T-helper 1 cell treated with Interleukin-12 subunit alpha and Interleukin-12 subunit beta and Interleukin-4 antibody, amounts not matched to agents 30 μg/mL and 1 μg/mL, for 36 hours (primary cell): ENCODE measurements around the gene HBG1.

ENCODE experiments used
- H3K27ac Mint-ChIP-seq: one replicate; pipeline ENCODE4 v1.8.0; 2021; ENCODE audit warnings: mild to moderate bottlenecking, mixed read lengths
- H3K27me3 Mint-ChIP-seq: one replicate; pipeline ENCODE4 v1.8.0; 2021; ENCODE audit warnings: low read depth, mixed read lengths
- H3K36me3 Mint-ChIP-seq: one replicate; pipeline ENCODE4 v1.8.0; 2021; ENCODE audit warnings: low read depth, mixed read lengths
- H3K4me1 Mint-ChIP-seq: one replicate; pipeline ENCODE4 v1.8.0; 2021; ENCODE audit warnings: low read depth, mixed read lengths
- H3K4me3 Mint-ChIP-seq: one replicate; pipeline ENCODE4 v1.8.0; 2021; ENCODE audit warnings: mild to moderate bottlenecking, moderate library complexity, mixed read lengths
- H3K9me3 Mint-ChIP-seq: one replicate; pipeline ENCODE4 v1.8.0; 2021; ENCODE audit warnings: mixed read lengths

HBG1 gene

DNA sequence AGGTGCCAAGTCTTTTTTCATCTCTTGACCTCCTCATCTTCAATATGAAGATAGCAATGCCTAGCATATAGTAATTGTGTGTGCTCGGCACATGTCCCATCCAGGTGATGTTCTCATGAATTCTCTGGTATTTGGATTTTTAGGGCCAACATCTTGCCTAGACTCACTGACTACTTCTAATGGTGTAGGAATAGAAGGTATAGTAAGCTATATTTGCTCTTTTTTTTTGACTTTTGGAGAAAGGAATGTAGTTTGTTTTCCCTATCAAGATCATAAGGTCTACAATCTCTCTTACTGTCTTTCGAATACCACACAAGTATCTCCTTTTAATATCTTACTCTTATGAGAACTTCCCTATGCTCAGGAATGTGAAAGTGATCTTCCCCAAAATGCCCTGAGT lies 18.5 kb downstream of the HBG1 start:
- Mint-ChIP-seq H3K27ac (no peak overlapping the region), H3K4me3 (no peak overlapping the region), H3K27me3 (peaks cover 4% of the 10 kb centered on the region), H3K36me3 (no peaks in the 10 kb centered on the region), H3K9me3 (no peaks in the 10 kb centered on the region), H3K4me1 (peaks cover 5% of the 10 kb centered on the region)

DNA sequence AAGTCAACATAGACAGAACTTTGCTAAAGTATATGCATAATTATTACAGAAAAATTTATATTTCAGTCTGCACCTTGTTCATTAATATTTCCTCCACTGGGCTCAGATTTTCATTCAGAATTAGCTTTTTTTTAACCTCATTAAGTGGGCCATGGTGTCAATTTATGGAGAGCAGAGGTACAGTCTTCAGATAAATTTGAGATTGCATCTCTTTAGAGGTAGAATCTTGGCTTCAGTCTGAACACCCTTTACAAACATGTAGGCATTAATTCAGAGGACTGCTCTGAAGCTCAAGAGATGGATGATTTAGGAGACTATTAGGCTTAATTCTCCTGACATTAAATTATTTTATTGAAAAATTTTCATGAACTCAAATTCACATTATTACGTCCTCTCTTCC lies 19.4 kb downstream of the HBG1 start:
- no peak overlapping the region for H3K4me3 Mint-ChIP-seq
- H3K9me3 Mint-ChIP-seq = no peaks in the 10 kb centered on the region
- peaks cover 5% of the 10 kb centered on the region for H3K4me1 Mint-ChIP-seq
- no peak overlapping the region for H3K27ac Mint-ChIP-seq
- H3K27me3 Mint-ChIP-seq = peaks cover 4% of the 10 kb centered on the region
- H3K36me3 Mint-ChIP-seq = no peaks in the 10 kb centered on the region

DNA sequence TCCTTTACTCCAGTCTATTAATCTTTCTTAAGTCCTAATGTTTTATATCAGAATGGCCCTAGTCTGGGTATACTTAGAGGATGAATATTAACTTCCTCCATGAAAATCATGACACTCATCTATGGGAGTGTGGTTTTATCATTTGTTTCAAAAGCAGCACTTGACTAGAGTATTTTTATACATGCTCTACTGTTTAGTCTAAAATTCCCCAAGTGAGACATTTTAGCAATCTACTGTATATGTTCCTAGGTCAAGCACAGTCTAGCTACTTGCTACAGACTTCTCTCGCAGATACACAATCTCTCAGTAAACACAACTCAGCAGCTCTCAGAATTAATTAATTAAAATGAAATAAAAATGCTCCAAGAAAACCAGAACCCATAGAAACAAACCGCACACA lies 19.9 kb downstream of the HBG1 start:
- H3K9me3 Mint-ChIP-seq = no peaks in the 10 kb centered on the region
- H3K27me3 Mint-ChIP-seq = peaks cover 4% of the 10 kb centered on the region
- no peaks in the 10 kb centered on the region for H3K36me3 Mint-ChIP-seq
- H3K4me1 Mint-ChIP-seq = peaks cover 5% of the 10 kb centered on the region
- H3K27ac Mint-ChIP-seq = no peak overlapping the region
- no peak overlapping the region for H3K4me3 Mint-ChIP-seq

DNA sequence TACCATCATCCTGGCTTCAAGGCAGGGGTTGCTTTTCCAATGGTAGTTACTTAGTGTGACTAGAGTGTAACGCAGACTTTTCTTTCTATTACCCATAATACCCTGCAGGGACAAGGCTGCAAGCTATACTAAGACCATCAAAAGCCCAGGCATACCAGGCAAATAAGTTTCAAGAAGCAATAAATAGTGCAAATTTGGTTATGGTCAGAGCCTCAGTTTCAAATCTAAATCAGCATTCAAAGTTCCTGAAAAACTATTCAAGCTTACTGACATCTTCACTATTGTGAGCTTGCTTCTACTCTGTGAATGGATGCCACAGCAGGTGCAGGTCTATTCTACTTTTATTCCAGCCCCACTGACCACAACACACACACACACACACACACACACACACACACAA lies 20.3 kb downstream of the HBG1 start:
- Mint-ChIP-seq H3K4me3 (no peak overlapping the region), H3K36me3 (no peaks in the 10 kb centered on the region), H3K27ac (no peak overlapping the region), H3K27me3 (peaks cover 3% of the 10 kb centered on the region), H3K9me3 (no peaks in the 10 kb centered on the region), H3K4me1 (peaks cover 2% of the 10 kb centered on the region)

DNA sequence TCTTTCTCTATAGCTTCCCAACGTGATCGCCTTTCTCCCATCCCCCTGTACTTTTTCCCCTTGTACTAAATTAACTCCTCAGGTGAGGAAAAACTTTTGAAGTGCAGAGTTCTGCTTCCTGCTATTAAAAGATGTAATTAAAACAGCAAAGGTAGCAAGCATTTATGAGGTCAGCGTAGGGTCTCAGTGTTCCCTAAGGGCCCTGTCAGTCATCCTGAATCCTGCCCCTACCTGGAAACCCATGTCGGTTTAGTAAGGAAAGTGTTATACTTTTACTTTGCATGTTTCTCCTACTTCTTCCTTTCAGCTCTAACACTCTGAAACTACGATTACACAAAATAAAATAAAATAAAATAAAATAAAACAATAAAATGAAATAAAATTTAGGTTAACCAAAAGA lies 21.5 kb downstream of the HBG1 start:
- Mint-ChIP-seq H3K27me3 (no peaks in the 10 kb centered on the region), H3K4me3 (no peak overlapping the region), H3K36me3 (no peaks in the 10 kb centered on the region), H3K4me1 (no peaks in the 10 kb centered on the region), H3K27ac (no peak overlapping the region), H3K9me3 (no peaks in the 10 kb centered on the region)

DNA sequence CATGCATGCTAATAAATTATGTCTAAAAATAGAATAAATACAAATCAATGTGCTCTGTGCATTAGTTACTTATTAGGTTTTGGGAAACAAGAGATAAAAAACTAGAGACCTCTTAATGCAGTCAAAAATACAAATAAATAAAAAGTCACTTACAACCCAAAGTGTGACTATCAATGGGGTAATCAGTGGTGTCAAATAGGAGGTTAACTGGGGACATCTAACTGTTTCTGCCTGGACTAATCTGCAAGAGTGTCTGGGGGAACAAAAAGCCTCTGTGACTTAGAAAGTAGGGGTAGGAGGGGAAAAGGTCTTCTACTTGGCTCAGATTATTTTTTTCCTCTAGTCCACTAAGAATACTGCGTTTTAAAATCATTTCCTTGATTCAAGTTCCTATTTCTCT lies 22.0 kb downstream of the HBG1 start:
- Mint-ChIP-seq H3K27me3 (no peaks in the 10 kb centered on the region), H3K27ac (no peak overlapping the region), H3K4me3 (no peak overlapping the region), H3K36me3 (no peaks in the 10 kb centered on the region), H3K9me3 (no peaks in the 10 kb centered on the region), H3K4me1 (no peaks in the 10 kb centered on the region)

DNA sequence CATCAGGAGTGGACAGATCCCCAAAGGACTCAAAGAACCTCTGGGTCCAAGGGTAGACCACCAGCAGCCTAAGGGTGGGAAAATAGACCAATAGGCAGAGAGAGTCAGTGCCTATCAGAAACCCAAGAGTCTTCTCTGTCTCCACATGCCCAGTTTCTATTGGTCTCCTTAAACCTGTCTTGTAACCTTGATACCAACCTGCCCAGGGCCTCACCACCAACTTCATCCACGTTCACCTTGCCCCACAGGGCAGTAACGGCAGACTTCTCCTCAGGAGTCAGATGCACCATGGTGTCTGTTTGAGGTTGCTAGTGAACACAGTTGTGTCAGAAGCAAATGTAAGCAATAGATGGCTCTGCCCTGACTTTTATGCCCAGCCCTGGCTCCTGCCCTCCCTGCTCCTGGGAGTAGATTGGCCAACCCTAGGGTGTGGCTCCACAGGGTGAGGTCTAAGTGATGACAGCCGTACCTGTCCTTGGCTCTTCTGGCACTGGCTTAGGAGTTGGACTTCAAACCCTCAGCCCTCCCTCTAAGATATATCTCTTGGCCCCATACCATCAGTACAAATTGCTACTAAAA lies 22.8 kb downstream of the HBG1 start, which contains the start of gene HBB:
HBB (minus strand) TSS at position 340 of the 579 bp plus-strand sequence; CDS start at position 290, 50 bp downstream.
- Mint-ChIP-seq H3K27ac (no peak within 1 kb of the TSS), H3K36me3 (no peaks in the 10 kb centered on the region), H3K9me3 (no peaks in the 10 kb centered on the region), H3K4me3 (no peak within 1 kb of the TSS), H3K4me1 (no peaks in the 10 kb centered on the region), H3K27me3 (no peaks in the 10 kb centered on the region)

DNA sequence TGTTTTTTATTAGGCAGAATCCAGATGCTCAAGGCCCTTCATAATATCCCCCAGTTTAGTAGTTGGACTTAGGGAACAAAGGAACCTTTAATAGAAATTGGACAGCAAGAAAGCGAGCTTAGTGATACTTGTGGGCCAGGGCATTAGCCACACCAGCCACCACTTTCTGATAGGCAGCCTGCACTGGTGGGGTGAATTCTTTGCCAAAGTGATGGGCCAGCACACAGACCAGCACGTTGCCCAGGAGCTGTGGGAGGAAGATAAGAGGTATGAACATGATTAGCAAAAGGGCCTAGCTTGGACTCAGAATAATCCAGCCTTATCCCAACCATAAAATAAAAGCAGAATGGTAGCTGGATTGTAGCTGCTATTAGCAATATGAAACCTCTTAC lies 24.2 kb downstream of the HBG1 start:
- no peaks in the 10 kb centered on the region for H3K27me3 Mint-ChIP-seq
- H3K9me3 Mint-ChIP-seq = no peaks in the 10 kb centered on the region
- no peaks in the 10 kb centered on the region for H3K4me1 Mint-ChIP-seq
- H3K36me3 Mint-ChIP-seq = no peaks in the 10 kb centered on the region
- H3K4me3 Mint-ChIP-seq = no peak overlapping the region
- no peak overlapping the region for H3K27ac Mint-ChIP-seq

DNA sequence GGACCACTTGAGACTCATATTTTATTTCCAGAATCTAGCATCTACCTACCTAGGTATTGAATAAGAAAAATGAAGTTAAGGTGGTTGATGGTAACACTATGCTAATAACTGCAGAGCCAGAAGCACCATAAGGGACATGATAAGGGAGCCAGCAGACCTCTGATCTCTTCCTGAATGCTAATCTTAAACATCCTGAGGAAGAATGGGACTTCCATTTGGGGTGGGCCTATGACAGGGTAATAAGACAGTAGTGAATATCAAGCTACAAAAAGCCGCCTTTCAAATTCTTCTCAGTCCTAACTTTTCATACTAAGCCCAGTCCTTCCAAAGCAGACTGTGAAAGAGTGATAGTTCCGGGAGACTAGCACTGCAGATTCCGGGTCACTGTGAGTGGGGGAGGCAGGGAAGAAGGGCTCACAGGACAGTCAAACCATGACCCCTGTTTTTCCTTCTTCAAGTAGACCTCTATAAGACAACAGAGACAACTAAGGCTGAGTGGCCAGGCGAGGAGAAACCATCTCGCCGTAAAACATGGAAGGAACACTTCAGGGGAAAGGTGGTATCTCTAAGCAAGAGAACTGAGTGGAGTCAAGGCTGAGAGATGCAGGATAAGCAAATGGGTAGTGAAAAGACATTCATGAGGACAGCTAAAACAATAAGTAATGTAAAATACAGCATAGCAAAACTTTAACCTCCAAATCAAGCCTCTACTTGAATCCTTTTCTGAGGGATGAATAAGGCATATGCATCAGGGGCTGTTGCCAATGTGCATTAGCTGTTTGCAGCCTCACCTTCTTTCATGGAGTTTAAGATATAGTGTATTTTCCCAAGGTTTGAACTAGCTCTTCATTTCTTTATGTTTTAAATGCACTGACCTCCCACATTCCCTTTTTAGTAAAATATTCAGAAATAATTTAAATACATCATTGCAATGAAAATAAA lies 24.8 kb downstream of the HBG1 start:
- no peaks in the 10 kb centered on the region for H3K9me3 Mint-ChIP-seq
- no peaks in the 10 kb centered on the region for H3K27me3 Mint-ChIP-seq
- H3K4me1 Mint-ChIP-seq = no peaks in the 10 kb centered on the region
- H3K36me3 Mint-ChIP-seq = no peaks in the 10 kb centered on the region
- no peak overlapping the region for H3K4me3 Mint-ChIP-seq
- H3K27ac Mint-ChIP-seq = no peak overlapping the region

DNA sequence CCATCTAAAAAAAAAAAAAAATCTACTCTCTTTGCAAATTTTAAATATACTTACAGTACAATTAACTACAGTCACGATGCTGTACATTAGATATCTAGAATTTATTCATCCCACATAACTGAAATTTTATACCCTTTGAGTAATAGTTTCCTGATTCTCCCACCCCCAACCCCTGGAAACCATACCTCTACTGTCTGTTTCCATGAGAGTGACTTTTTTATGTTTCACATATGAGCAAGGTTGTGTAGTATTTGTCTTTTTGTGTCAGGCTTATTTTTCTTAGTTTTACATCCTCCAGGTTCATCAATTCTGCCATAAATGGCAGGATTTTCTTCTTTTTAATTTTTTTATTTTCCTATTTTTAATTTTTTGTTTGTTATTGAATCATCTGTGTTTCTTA lies 26.0 kb downstream of the HBG1 start:
- no peaks in the 10 kb centered on the region for H3K36me3 Mint-ChIP-seq
- no peak overlapping the region for H3K4me3 Mint-ChIP-seq
- no peaks in the 10 kb centered on the region for H3K27me3 Mint-ChIP-seq
- H3K4me1 Mint-ChIP-seq = no peaks in the 10 kb centered on the region
- no peak overlapping the region for H3K27ac Mint-ChIP-seq
- H3K9me3 Mint-ChIP-seq = peaks cover 5% of the 10 kb centered on the region

DNA sequence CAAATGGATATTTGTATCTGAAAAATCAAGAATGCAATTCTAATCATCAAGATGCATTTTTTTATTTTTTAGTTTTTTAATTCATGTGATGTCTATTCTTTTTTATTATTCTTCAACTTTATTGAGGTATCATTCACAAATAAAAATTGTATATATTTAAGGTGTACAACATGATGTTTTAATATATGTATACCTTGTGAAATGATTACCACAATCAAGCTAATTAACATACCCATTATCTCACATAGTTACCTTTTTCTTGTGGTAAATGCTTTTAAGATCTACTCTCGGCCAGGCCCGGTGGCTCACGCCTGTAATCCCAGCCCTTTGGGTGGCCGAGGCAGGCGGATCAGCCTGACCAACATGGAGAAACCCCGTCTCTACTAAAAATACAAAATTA lies 26.5 kb downstream of the HBG1 start:
- Mint-ChIP-seq H3K27me3 (no peaks in the 10 kb centered on the region), H3K9me3 (peaks cover 5% of the 10 kb centered on the region), H3K27ac (no peak overlapping the region), H3K4me1 (no peaks in the 10 kb centered on the region), H3K36me3 (no peaks in the 10 kb centered on the region), H3K4me3 (no peak overlapping the region)

DNA sequence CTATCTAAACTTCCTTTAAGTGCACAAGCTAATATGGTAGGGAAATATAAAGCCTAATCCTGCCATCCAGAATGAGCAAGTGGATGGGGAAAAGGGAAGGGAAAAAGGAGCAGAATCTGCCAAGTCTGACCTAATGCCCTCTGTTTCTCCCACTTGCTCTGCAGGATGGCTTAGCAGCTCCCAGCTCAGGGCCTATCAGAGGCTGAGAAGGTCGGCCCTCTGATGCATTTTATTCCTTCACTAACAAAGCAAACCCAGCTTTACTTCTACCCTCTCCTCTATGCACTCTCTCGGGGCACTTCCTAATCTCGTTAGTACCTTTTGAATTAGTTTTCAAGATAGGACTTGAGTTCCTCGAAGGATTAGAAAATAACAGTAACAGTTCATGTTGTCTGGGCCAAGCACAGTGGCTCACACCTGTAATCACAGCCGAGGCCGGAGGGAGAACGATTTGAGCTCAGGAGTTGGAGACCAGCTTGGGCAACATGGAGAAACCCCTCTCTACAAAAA lies 39.2 kb downstream of the HBG1 start:
- Mint-ChIP-seq H3K27me3 (no peaks in the 10 kb centered on the region), H3K27ac (no peak overlapping the region), H3K4me3 (no peak overlapping the region), H3K9me3 (no peaks in the 10 kb centered on the region), H3K4me1 (no peaks in the 10 kb centered on the region), H3K36me3 (no peaks in the 10 kb centered on the region)

DNA sequence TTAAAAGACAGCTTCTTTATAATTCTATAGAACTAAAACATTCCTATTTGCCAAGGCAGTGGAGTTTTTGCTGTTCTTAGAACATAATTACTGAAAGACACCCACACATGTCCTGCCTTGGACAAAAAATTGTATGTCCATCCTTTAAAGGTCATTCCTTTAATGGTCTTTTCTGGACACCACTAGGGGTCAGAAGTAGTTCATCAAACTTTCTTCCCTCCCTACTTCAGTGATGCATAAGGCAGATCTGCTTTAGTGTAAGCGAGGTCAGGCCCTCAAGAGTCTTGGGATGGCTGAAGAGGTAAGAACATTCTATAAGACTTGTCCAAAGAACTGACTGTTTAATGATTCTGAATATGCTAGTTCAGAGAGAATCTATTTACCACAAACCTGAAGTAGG lies 44.9 kb downstream of the HBG1 start:
- Mint-ChIP-seq H3K36me3 (no peaks in the 10 kb centered on the region), H3K9me3 (no peaks in the 10 kb centered on the region), H3K4me1 (no peaks in the 10 kb centered on the region), H3K4me3 (no peak overlapping the region), H3K27ac (no peak overlapping the region), H3K27me3 (no peaks in the 10 kb centered on the region)

DNA sequence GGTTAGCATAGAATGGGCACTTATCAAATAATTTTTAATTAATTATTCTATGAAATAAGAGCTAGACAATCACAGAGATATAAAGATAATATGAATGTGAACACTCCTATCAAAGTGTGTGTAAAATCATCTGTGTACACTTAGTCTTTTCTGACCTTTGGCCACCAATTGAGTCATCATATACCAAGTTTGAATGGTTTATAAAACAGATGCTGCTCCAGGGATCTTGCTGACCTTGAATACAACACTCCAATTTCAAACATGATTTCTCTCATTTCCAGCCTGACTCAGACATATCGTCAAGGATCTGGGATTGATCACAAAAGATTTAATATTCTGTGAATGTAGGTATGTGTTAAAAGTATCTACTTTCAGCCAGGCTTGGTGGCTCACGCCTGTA lies 46.3 kb downstream of the HBG1 start:
- H3K4me3 Mint-ChIP-seq = no peak overlapping the region
- H3K27ac Mint-ChIP-seq = no peak overlapping the region
- H3K36me3 Mint-ChIP-seq = no peaks in the 10 kb centered on the region
- no peaks in the 10 kb centered on the region for H3K9me3 Mint-ChIP-seq
- H3K4me1 Mint-ChIP-seq = no peaks in the 10 kb centered on the region
- H3K27me3 Mint-ChIP-seq = no peaks in the 10 kb centered on the region

DNA sequence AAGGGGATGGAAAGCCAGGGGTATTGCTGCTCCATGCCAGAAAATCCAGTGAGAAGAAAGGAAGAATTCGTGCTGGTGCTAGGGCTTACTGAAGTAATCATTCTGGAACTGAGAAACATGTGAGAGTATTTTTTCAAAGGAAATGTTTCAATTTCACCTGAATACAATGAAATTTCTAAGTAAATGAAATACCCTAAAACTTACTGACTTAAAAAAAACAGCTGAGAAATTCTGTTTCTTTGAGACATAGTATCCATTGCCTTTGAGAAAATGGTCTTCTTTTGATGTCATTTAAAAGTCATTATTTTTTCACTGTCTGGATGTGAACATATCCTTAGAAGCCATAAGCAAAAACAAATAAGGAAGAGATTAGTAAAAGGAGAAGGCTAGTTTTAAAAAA lies 49.1 kb downstream of the HBG1 start, which contains the start of gene OR51V1:
OR51V1 (minus strand) TSS at position 101 of the 400 bp plus-strand sequence; CDS start at position 101, 0 bp downstream.
- H3K27me3 Mint-ChIP-seq = no peaks in the 10 kb centered on the region
- no peaks in the 10 kb centered on the region for H3K4me1 Mint-ChIP-seq
- H3K27ac Mint-ChIP-seq = no peak within 1 kb of the TSS
- H3K36me3 Mint-ChIP-seq = no peaks in the 10 kb centered on the region
- H3K9me3 Mint-ChIP-seq = no peaks in the 10 kb centered on the region
- H3K4me3 Mint-ChIP-seq = no peak within 1 kb of the TSS
